CD4-positive, alpha-beta T cell treated with Interleukin-10 for 1 hour (primary cell): ENCODE data around the gene LSM3.
"Not testable (repeated sequence)": the region's sequence is repeated elsewhere in the genome, so short reads cannot be mapped to it uniquely, and the experiment has no call there.

Source experiments
- DNase-seq: peaks from one replicate; pipeline ENCODE4 v3.0.0-alpha.2; 2020

The LSM3 gene

DNA sequence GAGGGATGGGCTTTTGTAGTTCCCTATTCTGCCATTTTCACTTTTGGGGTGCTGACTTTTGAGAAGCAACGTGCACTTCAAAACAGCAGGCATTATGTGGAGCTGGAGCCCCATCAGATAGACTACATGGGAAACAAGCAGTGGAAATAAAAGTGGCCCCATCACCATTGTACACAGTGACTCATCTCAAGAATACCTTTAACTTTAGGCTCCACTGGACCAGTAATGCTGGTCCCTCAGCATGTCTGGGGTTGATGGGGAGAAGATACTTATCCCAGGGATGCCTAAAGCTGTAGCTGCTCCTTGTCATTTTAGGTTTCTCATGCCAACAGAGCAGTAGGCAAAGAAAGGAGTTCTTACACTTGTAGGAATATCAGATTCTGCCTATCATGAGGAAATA, 45.0 kb downstream of the LSM3 start:
- DNase-seq: no peak

DNA sequence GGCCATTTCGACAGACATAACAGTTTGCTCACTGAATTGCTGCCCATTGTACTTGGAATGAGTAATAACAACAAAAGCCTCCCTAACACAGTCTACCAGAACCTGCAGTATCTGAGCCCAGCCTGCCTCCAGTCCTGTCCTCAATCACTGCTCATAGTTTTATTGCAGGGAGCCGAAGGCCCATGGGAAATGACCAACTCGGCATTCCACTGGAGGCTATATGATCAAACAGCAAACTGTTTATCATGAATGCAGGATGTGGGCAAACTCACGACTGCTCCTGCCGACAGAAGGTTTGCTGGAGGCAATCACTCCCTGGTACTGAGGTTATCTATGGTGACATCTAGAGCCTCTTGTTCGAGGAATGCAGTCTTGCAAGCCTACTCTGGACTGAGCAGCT, 46.3 kb downstream of the LSM3 start:
- no peak for DNase-seq

DNA sequence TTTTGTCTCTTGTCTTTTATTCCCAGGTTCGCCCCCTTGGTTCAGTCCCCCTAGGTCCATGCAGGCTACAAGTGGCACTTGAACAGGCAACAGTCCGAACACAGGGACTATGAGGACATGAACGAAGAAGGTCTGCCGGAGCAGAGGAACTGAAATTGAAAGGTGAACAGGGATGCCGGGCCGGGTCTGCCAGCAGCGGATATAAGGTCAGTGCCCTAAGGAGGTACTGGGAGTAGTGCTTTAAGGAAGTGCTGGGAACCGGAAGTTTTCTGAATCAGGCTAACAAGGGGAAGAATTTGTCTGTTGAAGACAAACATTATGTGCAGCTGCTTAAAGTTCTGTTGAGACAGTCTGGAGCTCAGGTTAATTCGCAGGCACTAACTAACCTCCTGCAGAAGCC, 46.8 kb downstream of the LSM3 start:
- no peak for DNase-seq

DNA sequence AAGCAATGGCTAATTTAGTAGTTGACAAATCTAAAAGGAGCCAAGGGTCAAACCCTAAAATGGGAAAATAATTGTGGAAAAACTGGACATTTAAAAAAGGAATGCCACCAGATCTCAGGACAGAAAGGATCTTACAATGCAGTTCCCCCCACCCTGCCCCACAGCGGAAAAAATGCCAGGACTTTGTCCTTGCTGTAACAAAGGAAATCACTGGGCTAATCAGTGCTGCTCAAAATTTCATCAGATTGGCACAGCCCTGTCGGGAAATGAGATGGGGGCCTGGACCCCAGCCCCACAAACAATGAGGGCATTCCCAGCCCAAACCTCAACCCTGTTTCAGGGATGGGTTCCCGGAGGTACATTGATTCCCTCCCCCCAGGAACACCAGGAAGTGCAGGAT, 47.7 kb downstream of the LSM3 start:
- not testable (repeated sequence) for DNase-seq

DNA sequence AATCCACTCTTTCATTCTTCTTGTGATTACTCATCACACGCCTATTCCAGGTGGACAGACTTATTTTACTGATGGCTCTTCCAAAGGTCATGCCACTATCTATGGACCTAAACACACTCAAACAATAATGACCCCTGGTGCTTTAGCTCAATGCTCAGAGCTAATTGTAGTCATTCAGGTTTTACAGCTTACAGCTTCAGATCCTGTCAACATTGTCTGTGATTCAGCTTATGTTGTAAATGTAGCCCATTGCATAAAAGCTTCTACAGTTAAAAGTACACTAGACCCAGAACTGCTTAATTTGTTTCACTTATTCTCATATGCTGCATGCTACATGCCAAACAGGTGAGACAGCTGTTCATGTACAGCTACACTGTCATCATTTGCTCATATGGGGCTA, 49.2 kb downstream of the LSM3 start:
- DNase-seq: no peak

DNA sequence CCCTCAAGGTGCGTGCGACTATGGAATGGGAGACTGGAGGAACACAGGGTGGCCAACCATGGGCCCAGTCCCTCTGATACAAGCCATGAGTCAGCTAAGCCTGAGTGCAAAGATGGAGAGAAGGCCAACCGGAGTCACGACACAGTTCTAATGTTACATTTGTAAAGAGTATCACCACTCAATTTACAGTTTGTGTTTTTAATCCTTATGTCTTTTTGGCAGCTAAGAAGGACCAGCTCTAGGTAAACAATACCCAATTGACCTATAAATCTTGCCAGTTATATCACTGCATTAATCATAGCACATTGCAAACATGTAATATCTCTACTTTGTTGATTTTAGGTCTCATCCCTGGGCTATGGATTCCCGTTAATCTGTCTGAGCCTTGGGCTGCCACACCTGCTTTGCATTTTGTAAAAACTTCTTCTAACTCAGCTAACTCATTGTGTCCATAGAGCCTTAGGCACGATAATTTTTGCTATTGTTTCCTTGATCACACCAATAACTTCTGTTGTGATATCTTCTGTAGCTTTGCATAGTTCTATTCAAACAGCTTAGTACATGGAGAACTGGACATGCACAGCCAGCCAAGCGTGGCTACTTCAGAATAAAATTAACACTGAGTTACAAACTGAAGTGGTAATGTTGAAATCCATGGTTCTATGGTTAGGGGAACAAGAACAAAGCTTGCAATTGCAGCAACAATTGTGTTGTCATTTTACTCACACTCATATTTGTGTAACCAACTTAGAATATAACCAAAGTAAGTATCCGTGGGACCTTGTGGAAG, 50.3 kb downstream of the LSM3 start:
- no peak for DNase-seq

DNA sequence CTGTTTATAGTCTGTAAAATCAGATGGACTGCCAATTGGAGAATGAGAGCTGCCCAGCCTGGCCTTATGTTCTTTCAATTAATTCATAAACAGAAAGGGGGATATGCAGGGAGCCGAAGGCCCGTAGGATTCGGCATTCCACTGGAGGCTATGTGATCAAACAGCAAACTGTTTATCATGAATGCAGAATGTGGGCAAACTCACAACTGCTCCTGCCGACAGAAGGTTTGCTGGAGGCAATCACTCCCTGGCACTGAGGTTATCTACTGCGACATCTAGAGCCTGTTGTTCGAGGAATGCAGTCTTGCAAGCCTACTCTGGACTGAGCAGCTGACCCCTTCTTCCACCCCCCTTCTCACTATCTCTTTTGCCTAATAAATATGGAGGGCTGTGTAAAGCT, 51.1 kb downstream of the LSM3 start:
- not testable (repeated sequence) for DNase-seq

DNA sequence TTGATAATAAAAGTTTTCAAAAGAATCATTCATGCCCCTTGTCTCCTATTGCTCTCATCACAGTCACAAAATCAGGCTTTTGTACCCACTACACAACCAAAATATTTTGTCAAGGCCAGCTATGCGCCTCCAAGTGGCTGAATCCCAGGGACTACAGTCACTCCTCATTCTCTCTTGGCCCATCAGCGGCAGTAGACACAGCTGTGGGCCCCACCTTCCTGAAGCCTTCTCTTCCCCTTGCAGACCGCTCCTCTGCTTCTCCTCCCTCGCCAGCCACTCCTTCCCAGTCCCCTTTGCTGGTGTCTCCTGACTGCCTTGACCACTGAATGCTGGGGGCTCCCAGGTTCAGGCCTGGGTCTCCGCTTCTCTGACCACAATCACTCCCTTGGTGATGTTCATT, 52.1 kb downstream of the LSM3 start:
- no peak for DNase-seq

DNA sequence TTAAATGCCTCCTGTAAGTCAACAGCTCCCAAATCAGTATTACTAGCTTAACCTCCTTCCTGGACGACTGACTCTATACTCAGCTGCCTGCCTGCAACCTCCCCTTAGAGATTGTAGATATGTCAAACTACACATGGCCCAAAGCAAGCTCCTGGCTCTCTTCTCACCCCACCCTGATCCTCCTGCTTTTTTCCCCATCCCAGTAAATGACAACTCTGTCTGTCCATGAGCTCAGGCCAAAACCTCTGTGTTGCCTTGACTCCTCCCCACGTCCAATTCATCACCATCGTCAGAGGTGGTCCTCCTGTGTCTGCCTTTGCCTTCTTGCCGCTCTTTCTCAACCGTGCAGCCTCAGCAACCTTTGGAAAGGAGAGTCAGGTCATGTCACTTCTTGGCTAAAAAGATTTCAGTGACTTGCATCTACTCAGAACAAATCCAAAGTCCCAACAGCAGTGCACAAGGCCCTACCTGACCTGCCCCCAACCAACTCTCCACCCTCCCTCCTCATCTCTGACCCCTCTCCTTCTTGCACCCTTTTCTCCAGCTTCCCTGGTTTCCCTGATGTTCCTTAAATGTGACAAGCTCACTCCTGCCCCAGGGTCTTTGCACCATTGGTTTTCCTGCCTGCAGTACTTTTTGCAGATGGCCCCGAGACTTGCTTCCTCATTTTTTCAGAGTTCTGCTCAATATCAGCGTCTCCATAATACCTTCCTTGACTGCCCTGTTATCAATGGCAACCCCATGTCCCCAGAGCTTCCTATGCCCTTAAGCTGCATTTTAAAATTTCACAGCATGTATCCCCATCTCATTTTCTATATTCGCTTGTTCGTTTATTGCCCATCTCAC, 52.8 kb downstream of the LSM3 start:
- DNase-seq: no peak

DNA sequence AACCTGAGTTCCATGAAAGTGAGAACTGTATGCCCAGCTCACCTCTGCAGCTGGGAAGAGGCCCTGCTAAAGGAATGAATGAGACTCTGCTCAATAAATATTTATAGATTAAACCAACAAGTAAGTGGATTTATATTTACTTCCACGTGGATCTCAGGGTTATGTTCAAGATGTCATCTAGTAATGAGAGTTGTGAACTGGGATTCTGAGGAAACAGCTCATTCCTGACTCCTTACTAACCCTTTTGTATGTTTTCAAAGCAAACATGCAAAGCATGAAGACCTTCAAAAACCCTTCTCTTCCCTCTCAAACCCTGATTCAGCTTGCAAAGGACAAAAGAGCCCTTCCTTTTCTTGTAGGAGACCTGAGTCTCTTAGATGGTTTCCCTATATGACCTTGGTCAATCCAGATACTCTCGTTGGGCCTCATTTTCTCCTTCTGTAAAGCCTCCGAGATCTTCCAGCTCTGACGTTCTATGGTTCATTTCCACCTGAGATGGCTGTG, 53.4 kb downstream of the LSM3 start:
- DNase-seq: no peak

DNA sequence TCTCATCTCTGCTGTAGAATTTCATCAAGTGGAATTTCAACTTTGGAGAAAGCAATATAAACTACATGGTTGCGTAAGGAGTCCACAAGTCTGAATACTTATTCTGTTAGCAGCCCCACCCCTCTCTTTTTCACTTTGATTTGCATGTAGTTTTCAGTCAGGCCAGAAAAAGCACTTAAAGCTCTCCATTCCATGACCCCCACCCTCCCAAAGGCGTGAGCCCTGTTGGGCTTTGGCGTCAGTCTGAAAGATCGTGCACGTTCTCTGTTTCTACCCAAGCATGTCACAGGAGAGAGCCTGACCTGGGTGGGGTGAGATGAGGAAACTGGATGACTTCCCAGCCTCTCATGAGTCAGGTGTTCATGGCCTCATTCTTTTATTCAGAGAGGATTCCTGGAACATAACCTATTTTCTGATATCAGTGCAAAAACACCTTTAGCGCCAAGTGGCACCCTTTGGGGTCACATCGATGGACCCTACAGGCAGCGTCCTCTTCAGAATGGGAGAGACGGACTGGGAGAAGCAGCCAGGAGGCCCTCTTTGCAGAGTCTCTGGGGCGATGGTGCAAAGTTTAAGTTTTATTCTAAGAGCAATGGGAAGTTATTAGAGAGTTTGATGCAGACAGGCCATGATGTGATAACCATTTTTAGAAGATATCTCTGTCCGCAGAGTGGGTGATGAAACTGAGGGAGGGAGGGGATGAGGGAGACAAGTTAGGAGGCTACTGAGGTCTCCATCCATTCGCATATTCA, 55.8 kb downstream of the LSM3 start:
- no peak for DNase-seq

DNA sequence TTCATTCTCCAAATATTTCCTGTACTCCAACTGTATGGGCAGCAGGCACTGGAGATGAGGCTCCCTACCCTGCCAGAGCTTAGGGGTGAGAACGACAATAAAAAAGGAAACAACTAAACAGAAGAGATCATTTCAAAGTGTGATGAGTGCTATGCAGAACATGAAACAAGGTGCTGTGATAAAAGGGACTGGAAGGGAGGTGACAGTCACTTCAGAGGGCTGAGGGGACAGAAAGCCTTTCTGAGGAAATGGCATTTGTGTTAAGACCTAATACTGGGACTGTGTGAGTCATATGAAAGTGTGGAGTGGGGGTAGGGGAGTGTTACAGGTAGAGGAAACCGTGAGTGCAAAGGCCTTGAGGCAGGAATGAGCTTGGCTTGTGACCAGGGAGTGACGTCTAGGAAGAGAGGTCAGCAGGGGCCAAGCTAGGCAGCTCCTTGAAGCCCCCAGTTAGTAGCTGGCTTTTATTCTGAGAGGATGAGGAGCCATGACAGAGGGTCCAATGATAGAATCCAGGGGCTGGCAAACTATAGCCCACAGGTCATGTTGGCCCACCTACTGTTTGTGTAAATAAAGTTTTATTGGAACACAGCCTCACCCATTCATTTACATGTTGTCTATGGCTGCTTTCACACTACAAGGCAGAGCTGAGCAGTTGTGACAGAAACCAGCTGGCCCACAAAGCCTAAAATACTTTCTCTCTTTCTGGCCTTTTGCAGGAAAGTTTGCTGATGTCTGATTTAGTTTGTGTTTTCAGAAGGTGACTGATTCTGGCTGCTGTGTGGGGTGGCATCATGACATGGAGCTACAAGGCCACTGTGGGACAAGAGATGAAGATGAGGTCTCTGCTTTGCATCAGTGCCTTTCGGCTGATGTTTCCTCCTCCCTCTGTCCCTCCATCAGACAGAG, 56.6 kb downstream of the LSM3 start:
- DNase-seq: no peak

DNA sequence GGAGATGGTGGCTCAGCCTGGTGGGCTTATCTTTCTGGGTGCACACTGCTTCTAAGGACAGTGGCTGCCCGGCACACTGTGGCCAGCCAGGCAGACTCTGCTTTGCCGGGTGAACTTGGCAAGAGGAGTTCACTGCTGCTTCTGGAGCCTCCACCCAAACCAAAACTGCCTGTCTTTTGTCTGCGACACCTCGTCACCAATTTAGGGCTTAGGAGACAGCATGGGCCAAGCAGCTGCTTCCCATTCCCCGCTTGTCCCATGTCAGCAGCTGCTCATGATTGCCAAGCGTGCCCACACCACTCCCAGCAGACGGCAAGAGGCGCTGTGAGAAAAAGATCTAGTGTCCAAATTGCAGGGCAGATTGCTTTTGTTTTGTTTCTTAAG, 57.3 kb downstream of the LSM3 start:
- DNase-seq: no peak

DNA sequence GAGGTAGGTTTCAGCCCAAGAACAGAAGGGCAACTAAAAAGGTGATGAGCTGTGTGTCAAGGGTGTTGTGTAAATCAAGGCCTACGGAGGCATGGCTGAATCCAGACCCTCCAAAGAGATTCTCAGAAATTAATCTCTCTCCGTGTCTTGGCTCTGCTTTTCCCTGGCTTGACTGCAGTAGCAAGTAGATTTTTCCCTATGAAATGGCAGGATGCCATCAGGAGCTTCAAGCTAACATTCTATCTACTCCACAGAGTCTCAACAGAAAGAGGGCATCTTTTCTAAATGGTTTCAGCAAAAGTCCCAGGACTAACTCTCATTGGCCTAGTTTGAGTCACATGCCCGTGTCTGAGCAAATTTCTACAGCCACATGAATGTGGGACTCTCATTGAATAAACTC, 58.3 kb downstream of the LSM3 start:
- no peak for DNase-seq

DNA sequence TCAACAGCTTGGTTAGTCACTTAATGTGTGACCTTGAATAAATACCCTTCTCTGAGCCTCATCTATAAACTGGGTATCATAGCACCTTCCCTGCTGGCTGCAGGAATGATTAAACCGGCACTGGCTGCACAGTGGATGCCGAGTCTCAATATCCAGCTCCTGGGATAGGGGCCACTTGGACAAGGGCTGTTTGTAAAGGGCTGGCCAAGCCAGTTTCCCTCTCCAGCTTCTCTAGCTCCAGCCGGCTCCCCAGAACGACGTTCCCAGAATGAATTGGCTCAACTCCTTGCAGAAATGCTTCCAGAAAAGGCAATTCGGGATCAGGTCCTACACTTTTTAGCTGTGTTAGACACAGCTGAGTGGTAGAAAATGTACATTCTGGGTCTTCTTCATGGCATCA, 58.8 kb downstream of the LSM3 start:
- no peak for DNase-seq

DNA sequence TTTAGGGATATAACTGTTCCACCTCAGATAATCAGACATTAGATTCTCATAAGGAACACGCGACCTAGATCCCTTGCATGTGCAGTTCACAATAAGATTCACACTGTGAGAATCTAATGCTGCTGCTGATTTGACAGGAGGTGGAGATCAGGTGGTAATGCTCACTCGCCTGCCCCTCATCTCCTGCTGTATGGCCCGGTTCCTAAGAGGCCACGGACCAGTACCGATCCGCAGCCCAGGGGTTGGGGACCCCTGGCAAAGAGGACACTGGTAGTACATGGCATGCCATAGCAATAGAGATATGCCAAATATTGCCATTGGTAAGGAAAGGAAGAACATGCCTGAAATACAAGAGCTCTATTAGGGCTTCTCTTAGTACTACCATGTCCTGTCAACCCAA, 59.7 kb downstream of the LSM3 start:
- DNase-seq: no peak

DNA sequence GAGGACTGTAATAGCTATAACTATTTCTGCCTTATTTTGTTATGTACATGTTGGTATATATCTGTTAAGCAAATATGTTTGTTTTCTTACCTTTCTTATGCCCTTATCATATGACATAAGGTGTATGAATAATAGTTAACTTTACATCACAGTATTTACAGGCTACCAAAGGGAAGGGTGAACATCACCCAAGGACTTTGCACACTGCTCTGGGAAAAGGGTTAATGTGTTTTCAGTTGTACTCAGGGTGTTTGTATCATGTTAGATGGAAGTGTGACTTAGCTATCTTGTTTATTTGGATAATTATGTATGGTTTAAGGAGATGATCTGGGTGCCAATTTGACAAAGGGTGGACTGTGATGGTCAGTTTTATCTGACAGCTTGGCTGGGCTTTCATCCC, 60.3 kb downstream of the LSM3 start:
- DNase-seq: no peak

DNA sequence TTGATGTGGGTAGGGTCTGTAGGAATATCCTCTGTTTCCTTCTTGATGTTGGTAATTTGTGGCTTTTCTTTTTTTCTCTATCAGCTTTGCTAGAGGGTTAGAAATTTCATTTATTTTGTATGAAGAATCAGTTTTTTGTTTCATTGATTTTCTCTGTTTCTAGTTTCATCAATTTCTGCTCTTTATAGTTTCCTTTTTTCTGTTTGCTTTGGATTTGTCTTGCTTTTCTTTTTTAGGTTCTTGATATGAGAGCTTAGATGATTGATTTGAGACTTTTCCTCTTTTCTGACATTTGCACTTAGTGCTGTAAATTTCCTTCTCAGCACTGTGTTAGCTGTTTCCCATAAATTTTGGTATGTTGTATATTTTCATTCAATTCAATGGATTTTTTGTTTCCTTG, 61.3 kb downstream of the LSM3 start:
- no peak for DNase-seq

DNA sequence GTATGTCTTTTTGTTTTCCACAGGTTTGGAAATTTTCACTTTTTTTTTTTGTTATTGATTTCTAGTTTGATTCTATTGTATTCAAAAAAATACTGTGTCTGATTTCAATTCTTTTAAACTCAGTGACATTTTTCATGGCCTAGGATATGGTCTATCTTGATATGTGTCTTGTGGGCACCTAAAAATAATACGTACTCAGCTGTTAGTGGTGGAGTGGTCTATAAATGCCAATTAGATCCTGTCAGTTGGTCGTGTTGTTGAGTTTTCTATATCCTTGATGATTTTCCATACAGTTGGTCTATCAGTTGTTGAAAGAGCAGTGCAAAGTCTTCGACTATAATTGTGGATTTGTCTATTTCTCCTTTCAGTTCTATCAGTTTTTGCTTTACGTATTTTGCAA, 61.7 kb downstream of the LSM3 start:
- DNase-seq: no peak

DNA sequence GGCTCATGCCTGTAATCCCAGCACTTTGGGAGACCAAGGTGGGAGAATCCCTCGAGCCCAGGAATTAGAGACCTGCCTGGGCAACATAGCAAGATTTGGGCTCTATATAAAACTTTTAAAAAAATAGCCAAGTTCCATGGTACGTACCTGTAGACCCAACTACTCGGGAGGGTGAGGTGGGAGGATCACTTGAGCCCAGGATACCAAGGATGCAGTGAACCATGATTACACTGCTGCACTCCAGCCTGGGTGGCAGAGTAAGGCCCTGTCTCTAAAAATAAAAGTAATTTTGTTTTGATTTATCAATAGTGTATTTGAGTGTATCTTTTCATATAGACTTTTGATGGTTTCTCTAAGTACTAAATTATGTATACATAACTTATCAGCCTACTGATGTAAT, 63.1 kb downstream of the LSM3 start:
- DNase-seq: no peak

DNA sequence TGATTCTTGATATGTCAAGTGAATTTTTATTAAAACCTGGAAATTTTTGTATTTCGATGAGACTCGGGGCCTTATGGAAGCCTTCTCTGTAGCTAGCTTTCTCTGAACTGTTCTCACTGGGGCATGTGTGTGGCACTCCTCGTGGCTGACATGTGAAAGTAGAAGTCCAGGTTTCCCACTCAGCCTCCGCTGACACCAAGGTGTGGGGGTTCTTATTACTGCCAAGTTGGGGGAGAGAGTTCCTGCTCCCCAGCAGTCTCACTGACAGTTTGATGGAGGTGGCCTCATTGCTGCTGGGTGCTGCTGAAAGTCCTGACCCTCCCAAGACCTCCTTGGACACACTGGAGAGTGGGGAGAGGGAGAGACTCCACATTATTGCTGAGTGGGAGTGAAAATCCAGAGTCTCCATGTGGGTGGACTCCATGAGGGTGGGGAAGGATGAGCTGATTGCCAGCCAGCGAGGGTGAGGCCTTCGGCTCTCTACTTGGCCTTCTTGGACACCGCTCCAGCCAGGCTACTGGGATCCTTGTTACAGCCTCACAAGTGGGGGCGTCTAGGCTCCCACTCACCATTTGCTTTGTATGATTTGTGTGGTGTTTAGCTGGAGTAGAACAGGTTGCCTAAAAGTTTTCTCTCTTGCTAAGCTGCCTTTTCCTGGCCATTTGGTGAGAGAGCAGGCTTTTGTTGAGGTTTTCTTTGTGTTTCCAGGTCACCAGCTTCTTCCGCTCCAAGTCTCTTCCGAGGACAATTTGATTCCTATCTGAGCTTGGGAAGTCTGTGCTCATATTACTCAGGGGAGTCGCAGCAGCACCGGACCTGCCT, 64.1 kb downstream of the LSM3 start:
- DNase-seq: no peak

DNA sequence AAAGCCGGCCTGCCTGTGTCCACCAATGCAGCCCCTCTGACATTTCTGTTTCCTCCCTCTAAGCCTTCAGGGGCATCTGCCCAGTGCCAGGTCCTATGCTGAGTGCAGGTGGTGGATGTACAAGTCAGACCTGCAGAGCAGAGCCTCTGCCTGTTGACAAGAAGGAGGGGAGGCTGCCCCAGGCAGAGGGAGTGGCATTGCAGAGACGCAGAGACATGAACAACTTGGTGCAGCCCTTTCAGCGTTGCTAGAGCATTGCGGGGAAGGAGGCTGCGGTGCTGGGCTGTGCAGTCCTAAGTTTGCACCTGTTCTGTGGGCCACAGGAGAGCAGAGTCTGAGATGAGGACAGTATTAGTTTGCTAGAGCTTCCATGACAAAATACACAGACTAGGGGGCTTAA, 65.2 kb downstream of the LSM3 start:
- no peak for DNase-seq
